ENCODE data around the gene CALB2.

The CALB2 gene

DNA sequence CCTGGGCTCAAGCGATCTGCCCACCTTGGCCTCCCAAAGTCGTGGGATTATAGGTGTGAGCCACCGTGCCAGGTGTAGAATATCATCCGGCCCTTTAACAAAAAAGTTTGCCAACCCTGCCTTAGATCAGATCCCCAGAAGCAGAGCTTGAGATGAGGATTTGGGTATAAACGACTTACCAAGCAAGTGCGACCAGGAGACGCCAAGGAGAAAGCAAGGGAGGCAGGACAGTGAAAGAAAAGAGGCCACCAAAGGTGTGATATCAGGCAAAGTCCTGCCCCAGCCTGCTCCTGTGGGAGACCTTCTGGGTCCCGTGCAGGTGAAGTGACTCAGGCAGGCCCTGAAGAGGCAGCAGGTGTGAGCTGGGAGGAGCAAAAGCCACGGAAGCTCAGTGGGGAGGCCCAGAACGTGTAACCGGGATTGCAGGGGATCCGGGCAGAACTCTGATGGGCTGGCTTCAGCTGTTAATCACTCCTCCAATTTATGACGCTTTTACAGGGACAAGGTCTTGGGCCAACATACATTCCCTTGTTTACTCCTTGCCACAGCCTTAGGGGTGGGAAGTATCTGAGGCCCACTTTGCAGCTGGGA is 14.1 kb upstream of the CALB2 start:
- TF ChIP-seq CTCF (IDR thresholded peaks at IDR 0.05; ENCODE audit: borderline replicate concordance, insufficient read depth, low read depth, low read length): no peak
- H3K4me3 ChIP-seq (ENCODE audit: low read depth, low read length): no peak overlapping the region

DNA sequence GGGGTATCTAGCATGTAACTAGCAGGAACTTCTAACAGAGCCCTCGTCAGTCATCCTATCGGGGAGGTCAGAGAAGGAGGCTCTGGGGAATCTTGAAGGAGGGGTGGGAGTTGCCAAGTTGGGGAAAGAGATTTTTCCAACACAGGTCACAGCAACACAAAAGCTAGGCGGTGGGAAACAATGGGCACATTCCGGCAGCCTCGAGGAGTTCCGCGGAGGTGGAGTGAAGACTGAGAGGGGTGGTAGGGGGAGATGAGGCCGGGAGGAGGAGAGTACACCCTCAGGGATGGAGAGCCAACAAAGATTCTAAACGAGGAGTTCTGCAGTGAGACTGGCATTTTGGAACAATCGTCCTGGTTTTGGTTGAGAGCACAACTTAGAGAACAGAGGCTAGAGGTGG is 13.5 kb upstream of the CALB2 start:
- H3K4me3 ChIP-seq (ENCODE audit: low read depth, low read length): no peak overlapping the region
- TF ChIP-seq CTCF (IDR thresholded peaks at IDR 0.05; ENCODE audit: borderline replicate concordance, insufficient read depth, low read depth, low read length): no peak

GRCh38 chr16:71347146-71347545 is 11.4 kb upstream of the CALB2 start:
- H3K4me3 ChIP-seq (ENCODE audit: low read depth, low read length): no peak overlapping the region
- TF ChIP-seq CTCF (IDR thresholded peaks at IDR 0.05; ENCODE audit: borderline replicate concordance, insufficient read depth, low read depth, low read length): no peak

DNA sequence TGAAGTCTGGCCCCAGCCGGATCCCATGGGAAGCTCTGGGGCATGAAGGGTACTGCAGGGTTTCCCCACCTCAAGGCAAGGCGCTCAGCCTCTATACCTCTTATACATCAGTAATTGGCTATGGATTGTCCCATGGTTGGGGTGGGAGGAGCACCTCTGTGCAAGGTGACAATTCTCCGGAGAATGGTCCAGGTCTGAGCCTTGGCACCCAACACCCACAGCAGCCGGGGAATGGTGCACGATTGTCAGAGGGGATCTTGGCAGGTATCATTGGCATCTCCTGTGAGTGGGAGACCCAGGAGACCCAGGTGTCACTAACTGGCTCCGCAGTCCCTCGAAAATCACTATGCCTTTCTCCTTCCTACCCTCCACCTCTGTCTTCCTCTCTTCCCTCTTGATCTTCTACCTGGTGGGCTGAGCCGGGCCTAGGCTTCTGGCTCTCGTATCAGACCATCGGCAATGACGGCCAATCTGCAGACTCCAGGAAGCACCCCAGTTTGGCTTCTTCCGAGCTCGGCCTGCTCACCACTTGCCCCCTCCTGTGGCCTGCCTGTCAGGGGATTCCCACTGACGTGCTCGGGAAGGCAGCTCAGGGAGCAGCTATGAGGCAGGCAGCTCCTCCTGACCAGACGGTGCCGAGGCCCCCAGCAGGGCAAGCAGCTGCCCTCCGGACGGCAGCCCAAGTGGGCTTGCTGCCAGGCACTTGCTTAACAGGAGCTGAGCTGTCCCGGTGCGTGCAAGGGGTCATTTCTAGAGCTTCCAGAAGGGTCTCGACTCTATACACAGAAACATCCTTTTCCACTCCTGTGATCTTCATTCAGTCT is 10.0 kb upstream of the CALB2 start:
- no peak overlapping the region for H3K4me3 ChIP-seq (ENCODE audit: low read depth, low read length)
- no peak for TF ChIP-seq CTCF (IDR thresholded peaks at IDR 0.05; ENCODE audit: borderline replicate concordance, insufficient read depth, low read depth, low read length)

- TF ChIP-seq CTCF (IDR thresholded peaks at IDR 0.05; ENCODE audit: borderline replicate concordance, insufficient read depth, low read depth, low read length): no peak
- H3K4me3 ChIP-seq (ENCODE audit: low read depth, low read length): no peak overlapping the region
These were observed 7.5 kb upstream of the CALB2 start for GRCh38 chr16:71350821-71351557.

DNA sequence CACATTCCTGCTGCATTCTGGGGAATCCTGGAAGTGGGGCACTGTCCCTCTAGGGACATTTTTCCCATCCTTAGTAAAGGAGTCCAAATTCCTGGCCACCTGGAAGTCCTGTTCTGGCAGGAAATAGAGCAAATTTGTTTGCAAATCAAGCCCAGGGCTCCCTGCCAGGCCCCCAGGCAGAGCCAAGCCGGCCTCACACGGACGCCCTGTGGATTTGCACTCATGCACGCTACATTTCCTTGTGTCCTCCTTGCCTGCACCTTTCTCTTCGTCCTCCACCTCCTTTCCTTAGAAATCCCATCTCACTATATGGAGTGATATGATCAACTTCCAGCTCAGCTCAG is 7.0 kb upstream of the CALB2 start:
- H3K4me3 ChIP-seq (ENCODE audit: low read depth, low read length): no peak overlapping the region
- TF ChIP-seq CTCF (IDR thresholded peaks at IDR 0.05; ENCODE audit: borderline replicate concordance, insufficient read depth, low read depth, low read length): no peak
